Upper lobe of left lung (tissue), 6 donors: Measurements from ENCODE around the gene DUS1L. TPM values are rescaled to one million over a fixed set of nuclear protein-coding genes. Genes with fewer than 3 reads are reported as not detected.

Experiments used
- ATAC-seq, 2 donors: fragments of 200-7000 bp; cut with Tn5 transposase; one replicate each; pipeline ENCODE4 v1.9.1; 2022; ENCODE audit warnings: mild to moderate bottlenecking in 2 of 2, moderate library complexity in 2 of 2; ENCODE audit not compliant: low FRiP score in 2 of 2
- DNase-seq, 2 donors: peaks; one replicate each; pipeline ENCODE4 v3.0.0-alpha.2; 2019 to 2020
- H3K27ac ChIP-seq, 4 donors: fragments of 200-600 bp; sonication (generic); one replicate each; pipeline ENCODE4 v1.5.1; 2016 to 2019
- H3K27me3 ChIP-seq, 4 donors: fragments of 200-600 bp; sonication (generic); one replicate each; pipeline ENCODE4 v1.5.1; 2017 to 2019
- H3K36me3 ChIP-seq, 4 donors: fragments of 200-600 bp; sonication (generic); one replicate each; pipeline ENCODE4 v1.5.1; 2016 to 2019
- H3K4me1 ChIP-seq, 4 donors: fragments of 200-600 bp; sonication (generic); one replicate each; pipeline ENCODE4 v1.5.1; 2018 to 2019
- H3K4me3 ChIP-seq, 4 donors: fragments of 200-600 bp; sonication (generic); one replicate each; pipeline ENCODE4 v1.5.1; 2017 to 2019; ENCODE audit warnings: mild to moderate bottlenecking in 2 of 4, moderate library complexity in 1 of 4
- H3K9me3 ChIP-seq, 4 donors: fragments of 200-600 bp; sonication (generic); one replicate each; pipeline ENCODE4 v1.5.1; 2018 to 2019
- CTCF ChIP-seq, 6 experiments: fragments of 450-650 bp in 4 of 6; fragments of 200-600 bp in 2 of 6; sonication (generic) in 2 of 6; IDR thresholded peaks; one replicate each; pipeline ENCODE4 v1.5.1; 2016 to 2019; ENCODE audit warnings: antibody characterized with exemption in 6 of 6
- EP300 ChIP-seq, 4 donors: sonication (generic); formaldehyde crosslinking; IDR thresholded peaks; one replicate each; pipeline ENCODE4 v1.5.1; 2017; ENCODE audit warnings: antibody characterized with exemption in 4 of 4, control low read depth in 2 of 4
- POLR2A ChIP-seq, 4 donors: fragments of 450-650 bp; IDR thresholded peaks; one replicate each; pipeline ENCODE4 v1.5.1; 2016 to 2017; ENCODE audit warnings: antibody characterized with exemption in 4 of 4, mild to moderate bottlenecking in 2 of 4
- POLR2AphosphoS5 ChIP-seq, 2 donors: sonication (generic); formaldehyde crosslinking; IDR thresholded peaks; one replicate each; pipeline ENCODE4 v1.5.1; 2017; ENCODE audit warnings: antibody characterized with exemption in 2 of 2
- WGBS, 2 donors: methylation state at CpG; one replicate each; pipeline ENCODE4 v1.1.5; 2017 to 2018; 5-methylcytosine and 5-hydroxymethylcytosine counted together
- total RNA-seq, 6 donors: library from RNA; depleted of rRNA in 4 of 6; stranded (reverse); fragments of >200 nt in 4 of 6; gene quantifications; one replicate each; pipeline versions ENCODE4 v1.1.0 to v1.2.1, GENCODE V29; 2016 to 2021
- donor health status: DM: no; HTN: no; CAD: no; lungs with moderate emphysema.
- donor health status: DM: no; HTN: yes; CAD: no; lungs with severe emphysema.

DUS1L gene
- total RNA-seq, 6 donors from 2014 or later, result 53.5 to 183 (median 106) TPM

- Histone ChIP-seq H3K4me1 (peaks cover 42 to 80% (median 60%) of the 10 kb centered on the region in 4 donors), H3K36me3 (no peaks in the 10 kb centered on the region), H3K4me3 (peak overlapping the region in 3 of 4 donors; percentile 12 to 41 (median 35)), H3K27me3 (no peaks in the 10 kb centered on the region), H3K9me3 (no peaks in the 10 kb centered on the region), H3K27ac (peak overlapping the region; percentile 85 to 92 (median 88))
- ATAC-seq (no peak), DNase-seq (peak in 1 of 2 donors; percentile 76)
- TF ChIP-seq CTCF (IDR thresholded peaks at IDR 0.05) (no peak), POLR2AphosphoS5 (IDR thresholded peaks at IDR 0.05) (no peak), POLR2A (IDR thresholded peaks at IDR 0.05) (no peak), EP300 (IDR thresholded peaks at IDR 0.05) (no peak)
- WGBS, 2 donors, result 86 to 98% methylated on average over 8 to 12 of the region's 13 CpGs
Observed at GRCh38 chr17:82105417-82105881, 39.8 kb upstream of the DUS1L start.

GRCh38 chr17:82104797-82105416, 39.3 kb upstream of the DUS1L start:
- 89 to 94% methylated on average over 6 to 11 of the region's 11 CpGs for WGBS, 2 donors
- peaks cover 42 to 80% (median 62%) of the 10 kb centered on the region in 4 donors for H3K4me1 ChIP-seq

GRCh38 chr17:82103553-82104451, 38.2 kb upstream of the DUS1L start:
- TF ChIP-seq EP300 (IDR thresholded peaks at IDR 0.05) (peak in 1 of 4 donors; percentile 20), POLR2AphosphoS5 (IDR thresholded peaks at IDR 0.05) (peak; percentile 15 to 55), CTCF (IDR thresholded peaks at IDR 0.05) (no peak), POLR2A (IDR thresholded peaks at IDR 0.05) (peak in 1 of 4 donors; percentile 54)
- Histone ChIP-seq H3K9me3 (no peaks in the 10 kb centered on the region), H3K27me3 (no peaks in the 10 kb centered on the region), H3K36me3 (no peaks in the 10 kb centered on the region), H3K4me3 (no peak overlapping the region), H3K27ac (peak overlapping the region; percentile 85 to 92 (median 88)), H3K4me1 (peaks cover 53 to 86% (median 72%) of the 10 kb centered on the region in 4 donors)
- ATAC-seq (peak in 1 of 2 donors; percentile 28), DNase-seq (peak; percentile 75 to 92)
- 66 to 72% methylated on average over 10 to 24 of the region's 24 CpGs for WGBS, 2 donors

More at GRCh38 chr17:82104797-82105416, 39.3 kb upstream of the DUS1L start:
- Histone ChIP-seq H3K27ac (peak overlapping the region; percentile 85 to 92 (median 88)), H3K27me3 (no peaks in the 10 kb centered on the region), H3K36me3 (no peaks in the 10 kb centered on the region), H3K9me3 (no peaks in the 10 kb centered on the region), H3K4me3 (no peak overlapping the region)
- ATAC-seq (no peak), DNase-seq (peak in 1 of 2 donors; percentile 43)
- TF ChIP-seq EP300 (IDR thresholded peaks at IDR 0.05), result no peak
- no peak for TF ChIP-seq POLR2A (IDR thresholded peaks at IDR 0.05)
- TF ChIP-seq POLR2AphosphoS5 (IDR thresholded peaks at IDR 0.05), result no peak
- no peak for TF ChIP-seq CTCF (IDR thresholded peaks at IDR 0.05)

GRCh38 chr17:82101767-82102679, 36.4 kb upstream of the DUS1L start:
- no peaks in the 10 kb centered on the region for H3K27me3 ChIP-seq
- peaks cover 50 to 82% (median 69%) of the 10 kb centered on the region in 4 donors for H3K4me1 ChIP-seq
- TF ChIP-seq CTCF (IDR thresholded peaks at IDR 0.05) (no peak), POLR2A (IDR thresholded peaks at IDR 0.05) (no peak), POLR2AphosphoS5 (IDR thresholded peaks at IDR 0.05) (no peak), EP300 (IDR thresholded peaks at IDR 0.05) (no peak)
- H3K27ac ChIP-seq, result peak overlapping the region in 3 of 4 donors; percentile 85 to 96 (median 91)
- no peak overlapping the region for H3K4me3 ChIP-seq
- WGBS, 2 donors, result 74 to 81% methylated on average over 12 to 18 of the region's 18 CpGs
- no peaks in the 10 kb centered on the region for H3K9me3 ChIP-seq
- H3K36me3 ChIP-seq, result no peaks in the 10 kb centered on the region
- DNase-seq (peak in 1 of 2 donors; percentile 75), ATAC-seq (no peak)
